Lower lobe of right lung (tissue), 2 donors: ENCODE results near the gene UHRF2. TPM values are rescaled to one million over a fixed set of nuclear protein-coding genes. Genes with fewer than 3 reads are reported as not detected.

Experiments
- ATAC-seq, 2 donors: fragments of 200-7000 bp; cut with Tn5 transposase; one replicate each; pipeline ENCODE4 v1.9.1; 2020 to 2022; ENCODE audit warnings: mild to moderate bottlenecking in 2 of 2, moderate library complexity in 2 of 2
- DNase-seq: peaks from one replicate; pipeline ENCODE4 v3.0.0-alpha.2; 2020
- H3K27ac ChIP-seq: fragments of 200-600 bp; one replicate; pipeline ENCODE4 v1.8.0; 2022
- H3K27me3 ChIP-seq: fragments of 200-600 bp; one replicate; pipeline ENCODE4 v1.8.0; 2022; ENCODE audit warnings: low read depth
- H3K36me3 ChIP-seq: fragments of 200-600 bp; one replicate; pipeline ENCODE4 v1.8.0; 2022; ENCODE audit warnings: mild to moderate bottlenecking
- H3K4me1 ChIP-seq: fragments of 200-600 bp; one replicate; pipeline ENCODE4 v1.8.0; 2022
- H3K4me3 ChIP-seq: fragments of 200-600 bp; one replicate; pipeline ENCODE4 v1.8.0; 2022; ENCODE audit warnings: mild to moderate bottlenecking
- H3K9me3 ChIP-seq: fragments of 200-600 bp; one replicate; pipeline ENCODE4 v1.8.0; 2022
- intact Hi-C: fragments of 100-400 bp; cut with DNase I; formaldehyde crosslinking; loops from one replicate; pipeline ENCODE4 v1.11.0; 2022
- total RNA-seq: library from RNA; stranded (reverse); fragmentation: NEBNext Ultra II Directional; extraction: Animal tissue kit (Norgen Biotek cat#: 25700); gene quantifications from one replicate; pipeline ENCODE4 v1.2.1, GENCODE V29; 2021
- TF ChIP-seq, protein P1 (sequence below): fragments of 200-600 bp; IDR thresholded peaks from one replicate; pipeline ENCODE4 v1.8.0; 2022; ENCODE audit warnings: antibody characterized with exemption, mild to moderate bottlenecking
- donor health status: DM: no; HTN: yes; CAD: no; lungs with severe emphysema.

The UHRF2 gene
- total RNA-seq, 1 donor from 2014 or later: 43.8 TPM

DNA sequence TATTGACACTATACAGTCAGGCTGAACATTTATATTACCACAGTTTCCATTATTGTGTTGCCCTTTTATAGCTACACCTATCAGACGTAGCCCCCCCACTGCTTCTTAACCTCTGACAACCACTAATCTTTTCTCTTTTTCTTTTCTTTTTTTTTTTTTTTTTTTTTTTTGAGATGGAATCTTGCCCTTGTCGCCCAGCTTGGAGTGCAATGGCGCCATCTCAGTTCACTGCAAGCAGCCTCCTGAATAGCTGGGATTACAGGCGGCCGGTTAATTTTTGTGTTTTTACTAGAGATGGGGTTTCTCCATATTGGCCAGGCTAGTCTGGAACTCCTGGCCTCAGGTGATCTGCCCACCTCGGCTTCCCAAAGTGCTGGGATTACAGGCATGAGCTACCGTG lies 75.4 kb downstream of the UHRF2 start:
- Histone ChIP-seq H3K4me1 (no peaks in the 10 kb centered on the region), H3K4me3 (no peak overlapping the region), H3K9me3 (no peaks in the 10 kb centered on the region), H3K27me3 (no peaks in the 10 kb centered on the region), H3K27ac (no peak overlapping the region), H3K36me3 (peaks cover 61% of the 10 kb centered on the region)
- intact Hi-C loops: no loop called here
- DNase-seq (no peak), ATAC-seq (no peak)
- TF ChIP-seq, protein P1, sequence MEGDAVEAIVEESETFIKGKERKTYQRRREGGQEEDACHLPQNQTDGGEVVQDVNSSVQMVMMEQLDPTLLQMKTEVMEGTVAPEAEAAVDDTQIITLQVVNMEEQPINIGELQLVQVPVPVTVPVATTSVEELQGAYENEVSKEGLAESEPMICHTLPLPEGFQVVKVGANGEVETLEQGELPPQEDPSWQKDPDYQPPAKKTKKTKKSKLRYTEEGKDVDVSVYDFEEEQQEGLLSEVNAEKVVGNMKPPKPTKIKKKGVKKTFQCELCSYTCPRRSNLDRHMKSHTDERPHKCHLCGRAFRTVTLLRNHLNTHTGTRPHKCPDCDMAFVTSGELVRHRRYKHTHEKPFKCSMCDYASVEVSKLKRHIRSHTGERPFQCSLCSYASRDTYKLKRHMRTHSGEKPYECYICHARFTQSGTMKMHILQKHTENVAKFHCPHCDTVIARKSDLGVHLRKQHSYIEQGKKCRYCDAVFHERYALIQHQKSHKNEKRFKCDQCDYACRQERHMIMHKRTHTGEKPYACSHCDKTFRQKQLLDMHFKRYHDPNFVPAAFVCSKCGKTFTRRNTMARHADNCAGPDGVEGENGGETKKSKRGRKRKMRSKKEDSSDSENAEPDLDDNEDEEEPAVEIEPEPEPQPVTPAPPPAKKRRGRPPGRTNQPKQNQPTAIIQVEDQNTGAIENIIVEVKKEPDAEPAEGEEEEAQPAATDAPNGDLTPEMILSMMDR: no peak

DNA sequence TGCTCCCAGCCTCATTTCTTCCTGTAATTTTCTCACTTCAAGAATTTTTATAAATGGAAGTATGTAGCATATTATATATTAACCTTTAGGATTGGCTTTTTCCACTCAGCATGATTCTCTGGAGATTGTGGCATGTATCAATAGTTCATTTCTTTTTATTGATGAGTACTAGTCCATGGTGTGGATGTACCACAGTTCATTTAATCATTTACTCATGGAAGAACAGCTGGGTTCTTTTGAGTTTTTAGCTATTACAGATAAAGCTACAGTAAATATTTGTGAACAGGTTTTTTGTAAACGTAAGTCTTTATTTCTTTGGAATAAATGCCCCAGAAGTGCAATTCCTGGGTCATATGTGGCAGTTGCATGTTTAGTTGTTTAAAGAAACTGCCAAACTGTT lies 76.1 kb downstream of the UHRF2 start:
- H3K36me3 ChIP-seq: peaks cover 59% of the 10 kb centered on the region
- intact Hi-C loops: no loop called here
- no peak for DNase-seq

DNA sequence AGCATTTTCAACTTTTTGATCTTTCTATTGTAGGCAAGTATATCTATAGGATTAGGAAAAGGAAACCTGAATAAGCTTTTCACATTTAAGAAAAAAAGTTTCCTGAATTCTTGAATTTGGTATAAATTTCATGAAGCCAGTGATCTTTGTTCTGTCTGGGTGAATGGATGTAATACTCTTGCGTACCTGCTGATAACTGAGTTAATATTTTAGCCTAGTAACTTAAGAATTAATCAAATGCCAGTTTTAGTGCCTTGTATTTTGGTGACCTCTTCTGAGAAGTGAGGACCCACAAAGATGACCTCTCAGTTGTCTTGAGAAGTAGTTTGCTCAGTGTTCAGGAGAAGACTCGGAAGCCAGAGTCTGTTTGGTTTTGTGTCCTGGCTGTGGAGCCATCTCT lies 77.9 kb downstream of the UHRF2 start:
- ATAC-seq (no peak), DNase-seq (no peak)
- intact Hi-C loops: no loop called here
- Histone ChIP-seq H3K27ac (no peak overlapping the region), H3K27me3 (no peaks in the 10 kb centered on the region), H3K4me3 (no peak overlapping the region), H3K36me3 (peaks cover 59% of the 10 kb centered on the region), H3K4me1 (no peaks in the 10 kb centered on the region), H3K9me3 (no peaks in the 10 kb centered on the region)
- TF ChIP-seq, protein P1: no peak

More for the DNA sequence above, 76.1 kb downstream of the UHRF2 start:
- TF ChIP-seq, protein P1: no peak
- Histone ChIP-seq H3K9me3 (no peaks in the 10 kb centered on the region), H3K4me3 (no peak overlapping the region), H3K27me3 (no peaks in the 10 kb centered on the region), H3K27ac (no peak overlapping the region), H3K4me1 (no peaks in the 10 kb centered on the region)
- ATAC-seq: no peak

DNA sequence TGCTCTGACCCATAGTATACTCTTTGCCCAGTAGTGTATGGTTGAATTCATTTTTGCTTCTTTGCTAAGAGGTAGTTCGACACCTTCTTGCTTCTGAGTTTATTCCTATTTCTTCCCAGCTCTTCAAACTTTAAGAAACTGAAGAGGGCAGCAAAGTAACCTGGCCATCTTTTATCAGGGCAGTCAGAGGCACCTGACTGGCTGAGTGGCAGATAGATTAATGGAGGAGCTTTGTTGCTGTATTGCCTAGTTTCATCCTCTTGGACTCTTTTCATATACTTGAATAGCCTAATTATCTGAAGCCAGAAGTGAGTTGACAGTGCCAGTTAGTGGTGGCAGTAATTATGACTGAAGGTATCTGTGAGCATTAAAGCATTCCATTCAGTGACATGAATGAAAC lies 82.5 kb downstream of the UHRF2 start:
- TF ChIP-seq, protein P1: no peak
- no peak for DNase-seq
- intact Hi-C loops: no loop called here
- Histone ChIP-seq H3K4me1 (no peaks in the 10 kb centered on the region), H3K4me3 (no peak overlapping the region), H3K36me3 (peaks cover 66% of the 10 kb centered on the region), H3K9me3 (no peaks in the 10 kb centered on the region), H3K27me3 (no peaks in the 10 kb centered on the region), H3K27ac (no peak overlapping the region)
- ATAC-seq: no peak

GRCh38 chr9:6498982-6499381 lies 86.0 kb downstream of the UHRF2 start:
- ATAC-seq: no peak
- no peak for DNase-seq
- peaks cover 87% of the 10 kb centered on the region for H3K36me3 ChIP-seq
- H3K27me3 ChIP-seq: no peaks in the 10 kb centered on the region
- TF ChIP-seq, protein P1: no peak
- no peaks in the 10 kb centered on the region for H3K9me3 ChIP-seq
- intact Hi-C loops: no loop called here
- H3K4me3 ChIP-seq: no peak overlapping the region
- no peak overlapping the region for H3K27ac ChIP-seq
- H3K4me1 ChIP-seq: no peaks in the 10 kb centered on the region
